ENCODE measurements around the gene OCA2. TPM values are rescaled to one million over a fixed set of nuclear protein-coding genes. Genes with fewer than 3 reads are reported as not detected.
"Not testable (repeated sequence)": the region's sequence is repeated elsewhere in the genome, so short reads cannot be mapped to it uniquely, and the experiment has no call there.

OCA2 gene
- total RNA-seq, 2 experiments from 2014 or later, result not detected

- H3K4me3 Mint-ChIP-seq; H3K9me3 Mint-ChIP-seq; H3K27me3 Mint-ChIP-seq (ENCODE audit: low read depth); DNase-seq; intact Hi-C loops (cut with micrococcal nuclease); H3K4me1 Mint-ChIP-seq (ENCODE audit: low read depth); H3K27ac Mint-ChIP-seq; CTCF ChIA-PET; H3K36me3 Mint-ChIP-seq (ENCODE audit: low read depth): not testable (repeated sequence)
These were observed 146.5 kb downstream of the OCA2 start for GRCh38 chr15:27952593-27952992.

- no peaks in the 10 kb centered on the region for H3K4me1 Mint-ChIP-seq (ENCODE audit: low read depth)
- no peaks in the 10 kb centered on the region for H3K27me3 Mint-ChIP-seq (ENCODE audit: low read depth)
- no peaks in the 10 kb centered on the region for H3K36me3 Mint-ChIP-seq (ENCODE audit: low read depth)
These were observed 147.8 kb downstream of the OCA2 start for GRCh38 chr15:27951191-27951890.

GRCh38 chr15:27949089-27949488 is 150.0 kb downstream of the OCA2 start:
- Mint-ChIP-seq H3K36me3 (ENCODE audit: low read depth) (no peaks in the 10 kb centered on the region), H3K27ac (no peak overlapping the region), H3K9me3 (no peaks in the 10 kb centered on the region), H3K4me3 (no peak overlapping the region), H3K4me1 (ENCODE audit: low read depth) (no peaks in the 10 kb centered on the region), H3K27me3 (ENCODE audit: low read depth) (no peaks in the 10 kb centered on the region)
- DNase-seq, result no peak
- intact Hi-C loops (cut with micrococcal nuclease), result no loop called here
- CTCF ChIA-PET, result no interaction called here

More at GRCh38 chr15:27951191-27951890, 147.8 kb downstream of the OCA2 start:
- Mint-ChIP-seq H3K4me3 (no peak overlapping the region), H3K9me3 (no peaks in the 10 kb centered on the region), H3K27ac (no peak overlapping the region)
- DNase-seq, result no peak
- intact Hi-C loops (cut with micrococcal nuclease), result no loop called here
- CTCF ChIA-PET, result no interaction called here

GRCh38 chr15:27939246-27939645 is 159.9 kb downstream of the OCA2 start:
- intact Hi-C loops (cut with micrococcal nuclease), result no loop called here
- CTCF ChIA-PET, result no interaction called here
- Mint-ChIP-seq H3K27me3 (ENCODE audit: low read depth) (no peaks in the 10 kb centered on the region), H3K36me3 (ENCODE audit: low read depth) (no peaks in the 10 kb centered on the region), H3K4me1 (ENCODE audit: low read depth) (no peaks in the 10 kb centered on the region), H3K4me3 (no peak overlapping the region), H3K27ac (no peak overlapping the region), H3K9me3 (no peaks in the 10 kb centered on the region)
- DNase-seq, result no peak

- no peaks in the 10 kb centered on the region for H3K4me1 Mint-ChIP-seq (ENCODE audit: low read depth)
- no peak overlapping the region for H3K4me3 Mint-ChIP-seq
- no peaks in the 10 kb centered on the region for H3K36me3 Mint-ChIP-seq (ENCODE audit: low read depth)
- H3K27ac Mint-ChIP-seq, result no peak overlapping the region
- peaks cover 6% of the 10 kb centered on the region for H3K9me3 Mint-ChIP-seq
- intact Hi-C loops (cut with micrococcal nuclease), result no loop called here
- H3K27me3 Mint-ChIP-seq (ENCODE audit: low read depth), result no peaks in the 10 kb centered on the region
- no peak for DNase-seq
- CTCF ChIA-PET, result no interaction called here
These were observed 161.3 kb downstream of the OCA2 start for GRCh38 chr15:27937851-27938250.

GRCh38 chr15:27936164-27936563 is 163.0 kb downstream of the OCA2 start:
- H3K36me3 Mint-ChIP-seq (ENCODE audit: low read depth), result no peaks in the 10 kb centered on the region
- intact Hi-C loops (cut with micrococcal nuclease), result no loop called here
- no peak overlapping the region for H3K4me3 Mint-ChIP-seq
- H3K9me3 Mint-ChIP-seq, result peaks cover 13% of the 10 kb centered on the region
- H3K27me3 Mint-ChIP-seq (ENCODE audit: low read depth), result no peaks in the 10 kb centered on the region
- CTCF ChIA-PET, result no interaction called here
- H3K4me1 Mint-ChIP-seq (ENCODE audit: low read depth), result no peaks in the 10 kb centered on the region
- DNase-seq, result no peak
- no peak overlapping the region for H3K27ac Mint-ChIP-seq

- Mint-ChIP-seq H3K9me3 (peaks cover 13% of the 10 kb centered on the region), H3K36me3 (ENCODE audit: low read depth) (no peaks in the 10 kb centered on the region), H3K4me3 (no peak overlapping the region), H3K27me3 (ENCODE audit: low read depth) (no peaks in the 10 kb centered on the region), H3K27ac (no peak overlapping the region), H3K4me1 (ENCODE audit: low read depth) (no peaks in the 10 kb centered on the region)
- DNase-seq, result no peak
- CTCF ChIA-PET, result no interaction called here
- intact Hi-C loops (cut with micrococcal nuclease), result no loop called here
These were observed 163.8 kb downstream of the OCA2 start for GRCh38 chr15:27935328-27935727.

GRCh38 chr15:27934782-27935181 is 164.3 kb downstream of the OCA2 start:
- DNase-seq, result no peak
- H3K27me3 Mint-ChIP-seq (ENCODE audit: low read depth), result no peaks in the 10 kb centered on the region
- CTCF ChIA-PET, result no interaction called here
- H3K9me3 Mint-ChIP-seq, result peaks cover 13% of the 10 kb centered on the region
- no peaks in the 10 kb centered on the region for H3K4me1 Mint-ChIP-seq (ENCODE audit: low read depth)
- H3K27ac Mint-ChIP-seq, result no peak overlapping the region
- intact Hi-C loops (cut with micrococcal nuclease), result no loop called here
- H3K36me3 Mint-ChIP-seq (ENCODE audit: low read depth), result no peaks in the 10 kb centered on the region
- no peak overlapping the region for H3K4me3 Mint-ChIP-seq

GRCh38 chr15:27933562-27933961 is 165.6 kb downstream of the OCA2 start:
- CTCF ChIA-PET, result no interaction called here
- H3K27ac Mint-ChIP-seq, result no peak overlapping the region
- no peaks in the 10 kb centered on the region for H3K4me1 Mint-ChIP-seq (ENCODE audit: low read depth)

GRCh38 chr15:27932600-27932999 is 166.5 kb downstream of the OCA2 start:
- no peak for DNase-seq
- Mint-ChIP-seq H3K27me3 (ENCODE audit: low read depth) (peaks cover 6% of the 10 kb centered on the region), H3K36me3 (ENCODE audit: low read depth) (no peaks in the 10 kb centered on the region), H3K4me3 (no peak overlapping the region), H3K27ac (no peak overlapping the region), H3K4me1 (ENCODE audit: low read depth) (no peaks in the 10 kb centered on the region), H3K9me3 (peaks cover 13% of the 10 kb centered on the region)
- CTCF ChIA-PET, result no interaction called here
- intact Hi-C loops (cut with micrococcal nuclease), result no loop called here

More at GRCh38 chr15:27933562-27933961, 165.6 kb downstream of the OCA2 start:
- H3K36me3 Mint-ChIP-seq (ENCODE audit: low read depth), result no peaks in the 10 kb centered on the region
- H3K9me3 Mint-ChIP-seq, result peaks cover 13% of the 10 kb centered on the region
- H3K27me3 Mint-ChIP-seq (ENCODE audit: low read depth), result peaks cover 2% of the 10 kb centered on the region
- intact Hi-C loops (cut with micrococcal nuclease), result no loop called here
- no peak overlapping the region for H3K4me3 Mint-ChIP-seq
- DNase-seq, result no peak

GRCh38 chr15:27928386-27928785 is 170.7 kb downstream of the OCA2 start:
- Mint-ChIP-seq H3K27ac (no peak overlapping the region), H3K4me1 (ENCODE audit: low read depth) (no peaks in the 10 kb centered on the region), H3K4me3 (no peak overlapping the region), H3K27me3 (ENCODE audit: low read depth) (peaks cover 6% of the 10 kb centered on the region), H3K36me3 (ENCODE audit: low read depth) (no peaks in the 10 kb centered on the region), H3K9me3 (peaks cover 11% of the 10 kb centered on the region)
- no peak for DNase-seq
- intact Hi-C loops (cut with micrococcal nuclease), result no loop called here
- CTCF ChIA-PET, result no interaction called here

GRCh38 chr15:27912283-27912682 is 186.8 kb downstream of the OCA2 start:
- CTCF ChIA-PET, result no interaction called here
- no peak for DNase-seq
- Mint-ChIP-seq H3K27me3 (ENCODE audit: low read depth) (no peaks in the 10 kb centered on the region), H3K4me3 (no peak overlapping the region), H3K4me1 (ENCODE audit: low read depth) (no peaks in the 10 kb centered on the region), H3K9me3 (peaks cover 6% of the 10 kb centered on the region), H3K27ac (no peak overlapping the region), H3K36me3 (ENCODE audit: low read depth) (no peaks in the 10 kb centered on the region)
- intact Hi-C loops (cut with micrococcal nuclease), result no loop called here

GRCh38 chr15:27906802-27907201 is 192.3 kb downstream of the OCA2 start:
- CTCF ChIA-PET, result no interaction called here
- no peak for DNase-seq
- Mint-ChIP-seq H3K9me3 (no peaks in the 10 kb centered on the region), H3K4me1 (ENCODE audit: low read depth) (no peaks in the 10 kb centered on the region), H3K4me3 (no peak overlapping the region), H3K27me3 (ENCODE audit: low read depth) (peaks cover 6% of the 10 kb centered on the region), H3K27ac (no peak overlapping the region), H3K36me3 (ENCODE audit: low read depth) (no peaks in the 10 kb centered on the region)
- intact Hi-C loops (cut with micrococcal nuclease), result no loop called here

All from activated naive CD4-positive, alpha-beta T cell treated with anti-CD3 and anti-CD28 coated beads for 36 hours (primary cell).